Fibroblast of lung (primary cell): ENCODE results near the gene COL4A2. TPM values are rescaled to one million over a fixed set of nuclear protein-coding genes. Genes with fewer than 3 reads are reported as not detected.
A peak's percentile ranks its signal among the peaks of the same experiment; 100 is the strongest.

Experiments
- DNase-seq, 2 donors: peaks; one replicate each; pipeline versions ENCODE4 v3.0.0 to v3.0.0-alpha.2; 2010; ENCODE audit warnings: low read depth in 2 of 2
- H2AFZ ChIP-seq: 2 replicates; pipeline ENCODE4 v1.5.1; 2012; ENCODE audit warnings: low read length, control low read depth, inconsistent platforms
- H3K27ac ChIP-seq: 2 replicates; pipeline ENCODE4 v1.5.1; 2011; ENCODE audit warnings: low read length, control low read depth; ENCODE audit not compliant: insufficient read depth
- H3K27me3 ChIP-seq: 2 replicates; pipeline ENCODE4 v1.5.1; 2011; ENCODE audit warnings: mild to moderate bottlenecking, low read length; ENCODE audit not compliant: control insufficient read depth, insufficient read depth
- H3K36me3 ChIP-seq: 2 replicates; pipeline ENCODE4 v1.5.1; 2011; ENCODE audit warnings: low read length; ENCODE audit not compliant: control insufficient read depth, insufficient read depth
- H3K4me1 ChIP-seq: 2 replicates; pipeline ENCODE4 v1.5.1; 2011; ENCODE audit warnings: low read length; ENCODE audit not compliant: control insufficient read depth, insufficient read depth; ENCODE audit errors: extremely low read depth
- H3K4me2 ChIP-seq: 2 replicates; pipeline ENCODE4 v1.5.1; 2011; ENCODE audit warnings: low read length, control low read depth; ENCODE audit not compliant: insufficient read depth; ENCODE audit errors: extremely low read depth
- H3K4me3 ChIP-seq, 4 experiments: fragments of 200-600 bp in 1 of 4; sonication (generic) in 1 of 4; replicated peaks in 1 of 4; 2 replicates each; pipeline ENCODE4 v1.5.1; 2011 to 2016; ENCODE audit warnings: low read length in 4 of 4, low read depth in 3 of 4, mild to moderate bottlenecking in 3 of 4, control low read depth in 2 of 4, inconsistent platforms in 1 of 4, mixed read lengths in 1 of 4; ENCODE audit not compliant: insufficient read depth in 1 of 4; ENCODE audit errors: control extremely low read depth in 1 of 4
- H3K79me2 ChIP-seq: 2 replicates; pipeline ENCODE4 v1.5.1; 2012; ENCODE audit warnings: mild to moderate bottlenecking, low read length, inconsistent platforms; ENCODE audit not compliant: control insufficient read depth, insufficient read depth
- H3K9ac ChIP-seq: 2 replicates; pipeline ENCODE4 v1.5.1; 2011; ENCODE audit warnings: mild to moderate bottlenecking, low read length, control low read depth; ENCODE audit not compliant: insufficient read depth
- H3K9me3 ChIP-seq: 2 replicates; pipeline ENCODE4 v1.5.1; 2012; ENCODE audit warnings: low read depth, low read length; ENCODE audit not compliant: control insufficient read depth, insufficient read depth
- H4K20me1 ChIP-seq: 2 replicates; pipeline ENCODE4 v1.5.1; 2011; ENCODE audit warnings: low read length; ENCODE audit not compliant: control insufficient read depth, insufficient read depth; ENCODE audit errors: extremely low read depth
- CTCF ChIP-seq, 2 donors: IDR thresholded peaks in 1 of 2; conservative IDR thresholded peaks in 1 of 2; 1 replicate in 1 of 2; 2 replicates in 1 of 2; pipeline ENCODE4 v1.5.1; 2011 to 2012; ENCODE audit warnings: low read length in 2 of 2, control low read depth in 1 of 2, inconsistent platforms in 1 of 2, low read depth in 1 of 2, mild to moderate bottlenecking in 1 of 2
- EZH2 ChIP-seq: IDR thresholded peaks from 2 replicates; pipeline ENCODE4 v1.5.1; 2012; ENCODE audit warnings: low read length, control low read depth, mild to moderate bottlenecking; ENCODE audit errors: missing control alignments
- polyA plus RNA-seq, 2 donors: library from polyadenylated mRNA; depleted of rRNA in 1 of 2; stranded (reverse) in 1 of 2; unstranded in 1 of 2; fragments of >200 nt; gene quantifications; 2 replicates each; pipeline ENCODE4 v1.2.1, GENCODE V29; 2011 to 2012; ENCODE audit warnings: missing spikeins in 1 of 2
- total RNA-seq: library from RNA; depleted of rRNA; stranded (reverse); fragments of >200 nt; gene quantifications from 2 replicates; pipeline ENCODE4 v1.2.1, GENCODE V29; 2014

The COL4A2 gene
- total and polyA plus RNA-seq, 2 donors (not counting 1 experiment from before 2014, with no cell fraction given): 93.1 to 463 TPM

GRCh38 chr13:110405597-110406450 lies 98.7 kb downstream of the COL4A2 start:
- no peaks in the 10 kb centered on the region for H3K27me3 ChIP-seq
- H3K9ac ChIP-seq: peak overlapping the region; percentile 47
- H3K27ac ChIP-seq: peak overlapping the region; percentile 66
- peaks cover 58% of the 10 kb centered on the region for H3K4me1 ChIP-seq
- DNase-seq: peak; percentile 59 to 96
- no peaks in the 10 kb centered on the region for H3K36me3 ChIP-seq
- TF ChIP-seq CTCF (conservative IDR thresholded peaks at IDR 0.05 in 1 of 2, IDR thresholded peaks at IDR 0.05 in 1 of 2; ENCODE audit: low read depth in 1 of 2, low read length in 2 of 2) (no peak), EZH2 (no peak)
- H2AFZ ChIP-seq: no peak overlapping the region
- no peak overlapping the region for H3K4me3 ChIP-seq
- H4K20me1 ChIP-seq: no peaks in the 10 kb centered on the region
- no peaks in the 10 kb centered on the region for H3K9me3 ChIP-seq
- no peaks in the 10 kb centered on the region for H3K79me2 ChIP-seq
- H3K4me2 ChIP-seq: peak overlapping the region; percentile 11

GRCh38 chr13:110407021-110407420 lies 99.9 kb downstream of the COL4A2 start:
- peaks cover 68% of the 10 kb centered on the region for H3K4me1 ChIP-seq
- no peaks in the 10 kb centered on the region for H4K20me1 ChIP-seq
- no peaks in the 10 kb centered on the region for H3K36me3 ChIP-seq
- peak overlapping the region; percentile 66 for H3K27ac ChIP-seq
- H3K79me2 ChIP-seq: no peaks in the 10 kb centered on the region
- no peak overlapping the region for H2AFZ ChIP-seq
- H3K9me3 ChIP-seq: no peaks in the 10 kb centered on the region
- no peak overlapping the region for H3K4me3 ChIP-seq
- DNase-seq: no peak
- no peaks in the 10 kb centered on the region for H3K27me3 ChIP-seq
- H3K4me2 ChIP-seq: no peak overlapping the region
- TF ChIP-seq CTCF (conservative IDR thresholded peaks at IDR 0.05 in 1 of 2, IDR thresholded peaks at IDR 0.05 in 1 of 2; ENCODE audit: low read depth in 1 of 2, low read length in 2 of 2): no peak
- TF ChIP-seq EZH2: no peak
- H3K9ac ChIP-seq: peak overlapping the region; percentile 29

GRCh38 chr13:110407531-110407930 lies 100.4 kb downstream of the COL4A2 start:
- Histone ChIP-seq H3K4me3 (no peak overlapping the region), H3K9me3 (no peaks in the 10 kb centered on the region), H3K36me3 (no peaks in the 10 kb centered on the region), H3K4me2 (no peak overlapping the region), H3K27ac (peak overlapping the region; percentile 66), H3K4me1 (peaks cover 67% of the 10 kb centered on the region), H3K9ac (peak overlapping the region; percentile 39), H3K27me3 (no peaks in the 10 kb centered on the region), H3K79me2 (no peaks in the 10 kb centered on the region), H4K20me1 (no peaks in the 10 kb centered on the region), H2AFZ (no peak overlapping the region)
- TF ChIP-seq EZH2 (no peak), CTCF (conservative IDR thresholded peaks at IDR 0.05 in 1 of 2, IDR thresholded peaks at IDR 0.05 in 1 of 2; ENCODE audit: low read depth in 1 of 2, low read length in 2 of 2) (no peak)
- no peak for DNase-seq
